Stimulated activated CD4-positive, alpha-beta T cell treated with anti-CD3 and anti-CD28 coated beads, Interleukin-1b, Interleukin-23, amount 100 ng/mL, for 24 hours (primary cell): ENCODE data around the gene KNCN.

Experiments used
- DNase-seq, 4 experiments: peaks; one replicate each; pipeline ENCODE4 v3.0.0-alpha.2; 2020; ENCODE audit warnings: low read depth in 4 of 4, low spot score in 1 of 4

The KNCN gene

DNA sequence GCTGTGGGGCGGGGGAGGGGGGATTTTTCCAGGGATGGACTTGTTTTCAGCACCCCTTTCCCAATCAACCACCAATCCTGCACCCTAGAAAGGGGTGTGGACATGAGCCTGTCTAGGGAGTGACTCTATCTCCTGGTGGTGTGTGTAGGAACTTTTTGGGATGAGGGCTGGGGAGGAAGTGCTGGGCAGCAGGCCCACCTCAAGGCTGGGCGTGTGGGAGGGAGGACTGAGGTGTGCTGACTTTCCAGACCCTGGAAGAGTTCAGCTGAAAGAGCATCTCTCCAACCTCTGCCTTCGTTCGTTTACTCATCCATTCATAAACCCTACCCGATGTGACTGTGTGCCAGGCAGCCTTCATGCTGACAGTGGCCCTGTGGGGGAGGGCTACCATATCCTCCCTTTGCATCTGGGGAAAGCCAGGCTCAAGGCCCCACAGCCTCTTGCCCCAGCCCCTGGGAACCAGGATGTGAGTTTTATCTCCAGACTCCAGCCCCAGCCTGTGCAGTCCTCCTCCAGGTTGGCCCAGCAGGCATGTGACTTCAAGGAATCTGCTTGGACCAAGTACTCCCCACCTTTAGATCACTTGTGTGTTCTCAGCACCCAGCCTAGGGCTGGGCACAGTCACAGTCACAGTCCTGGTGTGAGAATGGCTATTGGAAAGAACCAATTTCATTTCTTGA is 6.7 kb downstream of the KNCN start:
- no peak for DNase-seq

DNA sequence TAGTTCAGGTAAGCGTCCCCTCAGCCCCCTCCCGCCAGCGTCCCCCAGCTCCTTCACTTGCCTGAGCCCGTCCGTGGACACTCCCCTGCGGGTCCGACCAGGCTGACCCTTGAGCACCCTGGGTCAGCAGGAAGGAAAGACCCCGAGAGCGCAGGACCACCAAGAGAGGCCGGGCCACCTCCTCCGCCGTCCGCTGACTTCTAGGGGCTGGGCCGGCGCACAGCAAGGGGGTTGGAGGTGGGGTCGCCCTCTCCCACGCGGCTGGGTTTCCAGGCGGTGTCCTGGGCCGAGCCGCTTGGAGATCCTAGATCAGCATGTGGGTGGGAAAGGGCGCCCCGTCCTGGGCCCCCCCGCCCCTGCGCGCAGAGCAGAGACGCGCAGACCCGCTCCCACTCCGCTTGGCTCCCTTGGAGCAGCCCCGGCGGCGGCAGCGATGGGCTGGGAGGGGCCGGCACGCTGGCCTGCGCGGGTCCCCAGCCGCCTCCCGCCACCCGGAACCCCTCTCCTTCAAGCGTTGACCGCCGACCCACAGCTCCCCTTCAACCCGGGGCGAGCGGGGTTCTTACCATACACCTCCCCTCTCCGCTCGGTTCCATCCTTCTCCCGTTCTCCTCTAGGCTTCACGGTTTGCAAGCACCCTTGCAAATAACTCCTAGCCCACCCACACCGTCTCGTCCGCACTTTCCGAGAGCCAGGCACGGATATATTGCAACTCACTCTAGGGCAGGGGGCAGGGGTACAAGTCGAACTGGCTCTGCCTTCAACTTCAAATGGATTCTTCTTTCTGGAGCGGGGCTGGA is 7.5 kb downstream of the KNCN start:
- no peak for DNase-seq

DNA sequence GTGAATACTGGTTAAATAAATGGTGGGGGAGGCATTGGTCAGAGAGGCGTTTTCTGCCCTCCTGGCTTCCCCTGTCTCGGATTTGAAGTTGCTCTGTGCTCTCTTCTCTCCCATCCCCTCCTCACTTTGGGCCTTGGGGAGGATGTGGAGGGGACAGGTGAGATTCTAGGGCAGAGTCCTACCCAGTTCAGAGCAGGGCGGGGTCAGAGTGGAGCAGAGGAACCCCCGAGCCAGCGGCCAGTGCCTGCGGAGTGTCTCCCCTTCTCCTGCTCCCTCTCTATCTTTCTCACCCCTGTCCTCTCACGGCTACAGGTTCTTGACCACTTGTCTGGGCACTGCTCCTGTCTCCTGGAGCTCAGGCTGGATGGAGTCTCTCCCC is 8.1 kb downstream of the KNCN start:
- no peak for DNase-seq

DNA sequence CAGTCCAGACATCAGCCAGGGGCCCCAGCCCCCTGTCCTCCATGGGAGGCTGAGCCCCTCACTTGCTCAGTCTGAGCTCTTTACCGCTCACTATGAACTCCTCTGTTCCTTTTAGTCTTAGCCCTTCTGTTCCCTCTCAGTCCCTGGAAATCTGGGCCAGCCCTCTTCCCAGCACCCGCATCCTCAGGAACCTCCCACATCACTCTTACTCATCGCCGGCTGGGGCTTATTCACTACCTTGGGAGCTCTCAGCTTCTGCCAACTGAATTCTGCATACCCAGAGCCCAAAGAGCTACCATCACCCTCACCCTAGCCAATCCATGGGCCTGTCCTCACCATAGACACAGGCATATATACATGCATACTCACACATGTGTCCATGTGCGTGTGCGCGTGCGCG is 11.5 kb downstream of the KNCN start:
- no peak for DNase-seq

DNA sequence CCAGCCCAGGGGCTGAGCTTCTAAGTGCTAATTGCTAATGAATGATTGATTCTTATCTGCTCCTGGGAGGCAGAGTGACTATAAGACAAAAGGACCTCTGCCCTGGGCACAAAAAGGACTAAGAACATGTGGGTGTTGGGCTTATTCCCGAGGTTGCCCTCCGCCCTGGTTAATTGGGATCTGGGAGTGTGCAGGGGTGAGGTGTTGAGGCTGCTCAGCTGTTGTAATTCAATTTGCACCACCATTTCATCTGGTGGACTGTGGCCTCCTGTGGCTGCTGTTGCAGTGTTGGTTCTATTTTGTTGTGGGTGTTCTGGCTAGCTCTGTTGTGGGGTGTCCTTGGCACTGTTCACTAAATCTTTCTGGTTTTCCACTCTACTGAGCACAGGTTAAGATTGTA is 13.3 kb downstream of the KNCN start:
- no peak for DNase-seq

DNA sequence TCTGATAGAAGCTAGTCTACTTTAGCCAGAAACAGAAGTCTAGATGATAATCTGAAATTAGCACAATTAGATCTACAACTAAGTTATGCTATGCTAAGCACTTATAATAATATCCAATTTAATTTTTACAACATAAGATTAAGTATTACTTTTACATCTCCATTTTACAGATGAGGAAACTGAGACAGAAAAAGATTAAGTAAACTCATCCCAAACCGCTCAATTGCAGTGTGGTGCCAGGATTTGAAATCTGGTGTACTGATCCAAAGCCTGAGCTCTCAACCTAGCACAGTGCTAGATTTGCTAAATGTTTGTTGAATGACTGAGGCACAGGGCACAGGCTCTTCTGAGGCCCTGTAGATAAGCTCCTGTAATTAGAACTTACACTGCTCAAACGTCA is 13.8 kb downstream of the KNCN start:
- DNase-seq, result no peak

DNA sequence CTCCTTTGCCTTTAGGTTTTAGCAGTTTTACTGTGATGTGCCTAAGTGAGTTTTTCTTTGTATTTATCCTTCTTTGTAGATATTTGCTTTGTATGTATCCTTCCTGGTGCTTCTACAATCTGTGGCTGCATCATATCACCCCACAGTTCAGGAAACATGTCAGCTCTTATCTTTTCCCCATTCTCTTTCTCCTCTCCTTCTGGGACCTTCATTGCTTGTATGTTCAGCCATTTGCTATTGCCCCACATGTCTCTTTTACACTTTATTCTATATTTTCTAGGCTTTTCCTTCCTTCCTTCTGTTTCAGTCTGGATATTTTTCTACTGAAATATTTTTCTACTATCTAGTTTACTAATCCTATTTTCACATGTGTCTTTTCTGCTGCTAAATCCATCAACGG is 14.9 kb downstream of the KNCN start:
- no peak for DNase-seq

DNA sequence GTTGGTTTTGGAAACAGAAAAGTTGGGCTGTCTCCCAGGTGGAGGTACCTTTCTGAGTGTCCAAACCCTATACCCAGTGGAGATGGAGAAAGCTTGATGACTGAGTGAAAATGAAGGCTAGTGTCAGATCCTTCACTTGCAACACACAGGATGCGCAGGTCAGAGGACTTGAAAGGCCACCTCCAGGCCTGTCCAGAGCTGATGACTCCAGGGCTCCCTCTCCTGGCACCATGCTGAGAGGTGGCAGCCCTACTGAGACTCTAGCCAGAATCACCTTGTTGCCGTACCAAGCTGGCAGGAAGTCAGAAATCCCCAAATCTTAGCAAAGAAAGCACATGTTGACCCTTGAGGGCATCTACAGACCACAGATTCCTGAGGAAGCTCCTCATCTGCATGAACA is 16.4 kb downstream of the KNCN start:
- DNase-seq, result no peak

DNA sequence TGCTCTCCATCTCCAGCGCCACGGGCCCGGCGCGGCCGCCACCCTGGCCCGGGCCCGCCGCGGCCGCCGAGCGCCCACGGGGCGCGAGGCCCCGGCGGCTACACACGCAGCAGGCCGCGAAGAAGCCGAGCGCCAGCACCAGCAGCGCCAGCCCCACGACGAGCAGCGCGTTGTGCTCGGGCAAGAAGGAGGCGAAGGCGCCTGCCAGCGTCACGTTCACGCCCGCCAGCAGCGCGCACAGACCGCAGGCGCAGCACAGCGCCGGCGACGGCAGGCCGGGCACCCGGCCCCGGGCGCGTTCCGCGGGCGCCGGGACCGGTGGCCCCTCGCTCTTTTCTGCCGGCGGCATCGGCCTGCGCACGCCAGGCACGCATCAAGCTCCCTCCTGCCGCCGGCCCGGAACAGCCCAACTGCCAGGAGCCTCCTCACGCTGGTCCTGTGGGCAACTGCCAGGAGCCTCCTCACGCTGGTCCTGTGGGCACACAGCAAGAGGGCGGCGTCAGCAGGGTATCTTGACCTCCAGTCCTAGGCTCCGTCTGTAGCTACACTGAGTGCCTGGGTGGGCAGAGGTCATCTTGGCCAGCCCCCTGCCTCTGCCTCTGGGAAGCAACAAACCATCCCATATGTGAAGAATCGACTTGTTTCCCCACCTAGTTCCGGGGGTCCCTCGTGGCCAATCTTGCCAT is 18.1 kb downstream of the KNCN start:
- peak in 2 of 4 experiments; percentile 14 to 15 for DNase-seq

DNA sequence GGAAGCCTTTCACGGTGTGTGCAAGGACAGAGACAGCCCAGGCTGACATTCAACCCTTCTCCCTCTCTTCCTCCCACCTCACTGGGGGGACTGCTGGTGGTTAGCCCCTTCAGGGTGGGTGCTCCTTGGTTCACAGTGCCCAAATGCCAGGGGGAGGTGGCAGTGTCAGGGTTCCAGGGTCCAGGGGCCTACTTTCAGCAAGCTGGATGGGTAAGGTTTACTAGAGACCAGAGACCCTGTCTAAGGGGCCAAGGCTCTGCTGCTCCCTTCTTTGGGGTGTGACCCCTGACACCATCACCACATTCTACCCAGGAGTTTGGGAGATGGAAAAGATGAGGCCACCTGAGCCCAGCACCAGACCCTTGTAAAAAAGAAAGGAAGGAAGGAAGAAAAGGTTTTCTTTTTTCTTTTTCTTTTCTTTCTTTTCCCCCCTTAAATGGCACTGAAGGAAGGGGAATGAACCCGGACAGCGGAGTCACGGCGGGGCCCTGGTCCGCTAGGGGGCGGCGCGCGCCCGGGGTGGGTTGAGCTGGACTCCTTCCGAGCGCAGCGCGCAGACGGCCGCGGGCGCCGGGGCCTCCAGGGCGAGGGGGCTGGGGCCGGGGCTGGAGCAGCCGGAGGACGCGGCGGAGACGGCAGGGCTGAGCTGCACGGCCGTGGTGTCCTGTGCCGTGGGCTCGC is 18.8 kb downstream of the KNCN start:
- DNase-seq, result peak; percentile 32 to 61 (median 58)

DNA sequence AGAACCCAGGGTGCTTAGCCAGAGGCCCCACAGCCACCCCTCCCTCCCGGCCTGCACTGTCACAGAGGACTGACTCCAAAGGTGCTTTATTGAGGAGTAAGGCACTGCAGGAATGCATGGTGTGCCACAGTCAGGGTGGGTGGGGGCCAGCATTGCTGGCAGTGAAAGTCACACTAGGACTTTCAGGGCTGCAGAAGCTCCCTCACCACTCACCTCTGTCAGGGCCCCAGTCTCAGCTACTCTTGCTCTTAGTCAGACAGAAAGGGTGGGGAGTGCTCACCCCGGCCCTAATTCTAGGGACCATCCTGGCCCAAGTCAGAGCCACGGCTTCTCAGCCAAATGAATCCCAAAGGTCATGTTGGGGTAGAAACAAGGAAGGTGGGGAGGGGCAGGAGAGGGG is 19.4 kb downstream of the KNCN start:
- no peak for DNase-seq

DNA sequence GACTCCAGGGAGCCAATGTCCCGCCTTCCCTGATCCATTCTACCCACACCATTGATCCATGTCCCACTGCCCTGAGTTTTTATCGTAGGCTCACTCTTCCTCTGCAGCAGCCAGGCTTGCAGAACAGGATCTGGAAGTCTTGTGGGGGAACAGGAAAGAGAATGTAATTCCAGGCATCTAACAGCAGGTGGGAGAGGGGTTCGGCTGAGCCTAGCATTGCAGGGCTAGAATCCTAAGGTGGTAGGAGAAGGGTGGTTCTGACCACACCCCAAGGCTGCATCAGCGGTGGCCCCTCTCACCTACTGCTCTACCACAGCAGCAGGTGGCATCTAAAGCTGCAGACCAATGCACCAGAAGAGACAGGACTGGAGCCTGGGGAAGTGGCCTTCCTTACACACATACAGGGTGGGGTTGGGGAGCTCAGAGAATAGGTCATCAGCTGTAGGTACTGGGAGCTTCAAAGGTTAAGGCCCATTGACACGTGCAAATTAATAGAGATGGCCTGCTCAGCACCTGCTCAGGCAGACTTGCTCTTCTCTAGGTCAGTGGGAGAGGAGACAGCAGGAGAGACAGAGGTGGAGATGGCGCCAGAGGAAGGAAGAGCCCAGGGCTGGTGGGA is 20.5 kb downstream of the KNCN start:
- DNase-seq, result no peak

DNA sequence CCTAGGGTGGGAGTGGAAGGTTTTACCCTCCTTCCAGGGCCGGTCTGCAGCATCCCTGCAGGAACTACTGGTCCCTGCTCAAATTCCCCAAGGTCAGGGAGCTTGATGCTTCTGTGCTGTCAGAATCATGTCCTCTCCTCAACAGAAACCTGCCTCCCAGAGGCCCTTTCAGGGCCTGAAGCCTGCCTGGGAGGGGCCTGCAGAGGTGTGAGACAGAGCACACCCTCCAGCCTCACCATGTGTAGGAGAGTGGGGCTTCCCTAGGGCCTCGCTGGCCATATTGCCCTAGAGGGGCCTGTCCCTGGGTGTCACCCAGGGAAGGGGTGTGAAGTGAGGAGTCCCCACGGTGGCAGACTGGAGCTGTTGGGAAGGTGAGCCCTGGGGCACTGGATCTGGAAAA is 21.1 kb downstream of the KNCN start:
- no peak for DNase-seq

DNA sequence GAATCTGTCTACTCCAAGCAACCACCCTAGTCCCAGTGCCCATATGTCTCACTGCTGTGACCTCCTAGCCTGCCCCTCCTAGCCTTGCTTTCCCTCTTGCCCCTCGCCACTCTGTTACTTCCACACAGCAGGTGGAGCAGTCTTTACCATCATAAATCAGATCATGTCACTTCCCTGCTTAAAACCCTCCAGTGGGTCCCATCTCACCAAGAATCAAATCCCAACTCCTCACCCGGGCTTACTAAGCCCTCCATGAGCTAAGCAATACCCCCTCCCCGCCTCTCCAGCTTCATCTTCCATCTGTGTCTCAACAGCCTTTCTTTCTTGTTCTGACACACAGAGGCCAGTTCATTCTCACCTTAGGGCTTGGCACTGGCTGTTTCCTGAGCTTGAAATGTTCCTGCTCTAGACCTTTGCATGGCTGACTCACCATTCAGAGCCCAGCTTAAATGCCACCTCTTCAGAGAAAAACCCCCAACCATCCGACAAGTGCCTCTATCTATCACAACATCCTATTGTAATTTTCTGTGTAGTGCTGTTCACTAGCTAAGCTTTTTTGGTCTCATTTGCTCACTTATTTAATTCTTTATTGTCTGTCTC is 22.3 kb downstream of the KNCN start:
- no peak for DNase-seq

DNA sequence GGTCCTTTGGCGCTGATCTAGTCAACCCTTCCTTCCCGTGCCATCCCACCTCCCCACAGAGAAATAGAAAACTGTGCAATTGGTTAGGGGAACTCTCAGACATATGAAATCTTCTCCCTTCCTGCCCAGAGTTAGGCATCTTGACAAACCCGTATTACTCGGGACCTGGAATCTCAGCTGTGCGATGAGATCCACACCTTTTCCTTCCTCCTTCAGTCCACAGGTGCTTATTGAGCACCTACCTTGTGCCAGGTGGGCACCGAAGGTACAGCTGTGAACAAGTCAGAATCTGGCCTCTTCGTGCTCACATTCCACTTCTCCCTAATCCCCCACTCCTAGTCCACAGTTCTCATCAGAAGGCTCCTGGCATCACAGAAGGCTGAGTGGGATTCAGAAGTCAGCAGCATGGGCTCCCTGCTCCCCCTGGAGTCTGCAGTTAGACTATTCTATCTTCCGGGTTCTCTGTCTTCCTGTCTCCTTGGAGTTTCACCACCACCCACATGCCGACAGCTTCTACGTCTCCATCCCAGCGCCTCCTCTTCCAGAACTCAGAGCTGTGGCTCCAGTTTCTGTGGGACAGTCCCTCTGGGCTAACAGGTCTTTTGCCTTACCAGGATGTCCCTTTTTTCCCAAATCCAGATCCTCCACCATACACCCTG is 23.0 kb downstream of the KNCN start:
- no peak for DNase-seq

DNA sequence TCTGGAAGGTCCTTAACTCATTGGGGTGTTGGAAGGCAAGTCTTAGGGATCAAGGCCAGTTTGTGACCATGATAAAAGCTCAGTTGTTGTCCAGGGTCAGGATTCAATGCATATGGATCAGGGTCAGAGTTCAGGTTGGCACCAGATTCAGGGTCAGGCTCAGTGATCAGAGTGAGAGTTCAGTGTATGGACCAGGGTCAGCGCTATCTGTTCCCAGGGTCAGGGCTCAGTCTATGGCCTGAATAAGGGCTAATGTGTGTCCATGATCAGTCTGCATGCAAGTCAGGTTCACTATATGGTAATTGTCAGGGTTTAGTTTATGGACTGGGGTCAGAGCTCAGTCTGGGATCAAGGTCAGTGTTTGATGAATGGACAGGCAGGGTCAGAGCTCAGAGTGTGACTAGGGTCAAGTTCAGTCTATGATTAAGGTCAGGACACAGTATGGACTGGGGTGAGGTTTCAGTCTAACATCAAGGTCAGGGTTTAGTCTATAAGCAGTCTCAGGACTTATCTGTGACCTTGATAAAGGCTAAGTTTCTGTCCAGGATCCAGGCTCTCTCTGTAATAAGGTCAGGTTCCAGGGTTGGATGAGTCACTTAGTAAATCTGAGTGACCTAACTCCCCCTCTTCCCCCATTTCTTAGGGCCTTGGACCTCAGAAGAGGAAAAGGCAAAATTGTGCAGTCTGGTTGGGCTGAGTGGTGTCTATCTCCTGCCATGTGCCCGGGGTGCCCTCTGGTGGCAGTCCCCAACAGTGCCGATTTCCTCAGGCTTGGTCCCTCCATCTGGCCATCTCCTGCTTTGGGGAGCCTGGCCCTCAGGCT is 23.8 kb downstream of the KNCN start:
- DNase-seq, result peak; percentile 27 to 63 (median 56)

DNA sequence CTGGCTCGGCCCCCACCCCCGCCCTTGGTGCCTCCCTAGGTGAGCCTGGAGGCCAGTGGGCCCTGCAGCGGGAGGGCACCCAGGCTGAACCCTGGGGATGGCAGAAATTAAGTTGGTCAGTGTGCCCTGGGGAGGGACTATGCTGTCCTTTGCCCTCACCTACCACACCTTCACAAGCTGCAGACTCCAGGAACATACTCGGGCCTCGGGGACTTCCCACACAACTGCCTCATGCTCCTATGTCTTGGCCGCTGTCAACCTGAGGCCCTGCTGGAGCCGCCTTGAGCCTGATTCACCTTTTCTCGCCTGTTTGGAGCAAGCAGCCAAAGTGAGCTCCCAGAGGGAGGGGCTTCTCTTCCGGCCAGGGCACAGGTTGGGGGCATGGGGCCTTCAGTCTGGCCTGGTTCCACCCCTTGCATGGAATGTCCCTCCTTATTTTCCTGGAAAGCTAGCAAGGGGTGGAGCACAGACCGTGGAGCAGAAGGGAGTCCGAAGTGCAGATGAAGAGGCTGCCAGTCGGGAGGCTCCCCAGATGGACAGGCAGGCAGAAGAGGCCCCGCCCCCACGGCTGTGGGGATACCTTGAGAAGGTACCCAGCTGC is 24.7 kb downstream of the KNCN start:
- DNase-seq, result no peak

DNA sequence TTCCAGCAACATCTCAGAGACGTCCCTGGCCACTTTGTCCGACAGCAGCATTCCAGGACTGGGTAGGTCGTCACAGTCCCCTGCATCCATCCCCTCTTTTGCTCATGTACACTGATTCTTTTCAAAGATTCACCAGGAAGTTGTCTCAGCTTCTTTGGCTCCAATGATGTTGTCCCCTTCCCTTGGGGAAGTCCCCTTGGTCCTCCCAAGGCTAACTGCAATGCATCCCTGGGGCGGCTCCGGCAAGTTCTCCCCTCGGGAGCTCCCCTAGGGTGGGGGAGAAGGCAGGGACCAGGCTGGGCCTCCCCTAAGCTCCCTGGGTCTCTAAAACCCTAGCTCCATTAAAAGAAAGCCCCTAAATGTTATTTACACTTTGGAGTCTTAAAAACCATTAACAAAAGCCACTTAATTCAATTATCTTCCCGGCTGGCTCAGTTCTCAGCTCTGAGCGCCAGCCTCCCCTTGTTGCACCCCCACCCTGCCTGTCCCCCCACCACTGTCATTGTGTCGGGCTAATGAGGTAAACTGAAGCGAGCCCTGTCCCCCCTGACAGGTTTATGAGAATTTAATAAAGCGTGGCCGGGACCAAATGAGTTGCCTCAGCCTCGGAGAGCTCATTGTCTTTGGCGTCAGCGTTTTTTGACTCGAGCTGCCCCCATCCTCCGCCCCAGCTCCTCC is 25.3 kb downstream of the KNCN start:
- DNase-seq, result no peak
